Measurements from ENCODE around the gene ACSM3.
"Not testable (repeated sequence)": the region's sequence is repeated elsewhere in the genome, so short reads cannot be mapped to it uniquely, and the experiment has no call there.

Gene ACSM3

DNA sequence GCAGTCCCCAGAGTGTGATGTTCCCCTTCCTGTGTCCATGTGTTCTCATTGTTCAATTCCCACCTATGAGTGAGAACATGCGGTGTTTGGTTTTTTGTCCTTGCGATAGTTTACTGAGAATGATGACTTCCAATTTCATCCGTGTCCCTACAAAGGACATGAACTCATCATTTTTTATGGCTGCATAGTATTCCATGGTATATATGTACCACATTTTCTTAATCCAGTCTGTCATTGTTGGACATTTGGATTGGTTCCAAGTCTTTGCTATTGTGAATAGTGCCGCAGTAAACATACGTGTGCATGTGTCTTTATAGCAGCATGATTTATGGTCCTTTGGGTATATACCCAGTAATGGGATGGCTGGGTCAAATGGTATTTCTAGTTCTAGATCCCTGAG lies 8.0 kb upstream of the ACSM3 start:
- FAIRE-seq: not testable (repeated sequence)

DNA sequence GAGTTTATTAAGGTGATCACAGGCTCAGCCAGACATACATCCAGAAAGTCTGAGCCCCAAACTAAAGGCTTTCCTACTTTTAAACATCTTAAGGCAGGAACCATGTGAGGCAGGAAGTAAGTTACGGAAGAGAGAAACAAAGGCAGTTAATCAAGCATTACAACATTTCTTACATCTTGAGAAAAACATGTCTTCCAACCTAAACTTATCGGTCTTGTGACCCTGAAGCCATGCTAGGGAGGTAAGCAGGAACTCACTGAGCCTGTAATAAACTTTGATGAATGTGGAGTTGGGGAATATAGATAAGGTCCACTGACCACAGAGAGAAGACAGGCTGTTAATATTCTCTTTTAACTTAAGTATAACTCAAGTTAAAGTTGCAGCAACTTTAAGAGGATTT lies 3.5 kb upstream of the ACSM3 start:
- FAIRE-seq: no peak

DNA sequence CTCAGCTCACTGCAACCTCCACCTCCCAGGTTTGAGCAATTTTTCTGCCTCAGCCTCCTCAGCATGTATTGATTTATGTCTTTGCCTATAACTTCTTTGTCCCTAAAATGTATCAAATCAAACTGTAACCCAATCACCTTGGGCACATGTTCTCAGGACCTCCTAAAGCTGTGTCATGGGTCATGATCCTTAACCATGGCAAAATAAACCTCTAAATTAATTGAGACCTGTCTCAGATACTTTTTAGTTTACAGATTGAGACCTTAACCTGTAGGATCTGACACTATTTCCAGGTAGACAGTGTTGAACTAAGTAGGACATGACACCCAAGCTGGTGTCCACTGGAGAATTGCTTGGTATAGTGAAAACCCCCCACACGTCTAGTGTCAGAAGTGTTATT lies 2.6 kb upstream of the ACSM3 start:
- no peak for FAIRE-seq

DNA sequence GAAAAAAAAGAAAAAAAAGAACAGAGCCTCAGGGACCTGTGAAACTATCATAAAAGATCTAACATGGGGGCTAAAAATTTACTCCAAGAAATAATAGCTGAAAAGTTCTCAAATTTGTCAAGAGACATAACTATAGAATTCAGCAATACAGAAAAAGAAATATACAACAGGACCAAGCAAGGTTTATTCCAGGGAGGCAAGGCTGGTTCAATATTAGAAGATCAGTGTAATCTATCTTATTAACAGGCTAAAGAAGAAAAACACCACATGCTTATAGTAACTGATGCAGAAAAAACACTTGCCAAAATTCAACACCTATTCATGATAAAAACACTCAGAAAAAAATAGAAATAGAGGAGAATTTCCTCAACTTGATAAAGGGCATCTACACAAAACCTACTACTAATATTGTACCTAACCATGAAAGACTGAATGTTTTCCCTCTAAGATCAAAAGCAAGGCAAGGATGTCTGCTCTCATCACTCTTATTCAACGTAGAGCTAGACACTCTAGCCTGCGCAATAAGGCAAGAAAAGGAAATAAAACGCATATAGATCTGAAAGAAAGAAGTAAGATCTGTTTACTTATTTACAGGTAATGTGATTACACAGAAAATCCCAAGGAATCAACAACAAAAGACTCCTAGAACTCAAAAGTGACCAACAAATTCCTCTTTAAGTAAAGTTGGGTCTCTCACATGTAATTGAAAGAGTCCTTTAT lies 1.2 kb upstream of the ACSM3 start:
- FAIRE-seq: no peak

DNA sequence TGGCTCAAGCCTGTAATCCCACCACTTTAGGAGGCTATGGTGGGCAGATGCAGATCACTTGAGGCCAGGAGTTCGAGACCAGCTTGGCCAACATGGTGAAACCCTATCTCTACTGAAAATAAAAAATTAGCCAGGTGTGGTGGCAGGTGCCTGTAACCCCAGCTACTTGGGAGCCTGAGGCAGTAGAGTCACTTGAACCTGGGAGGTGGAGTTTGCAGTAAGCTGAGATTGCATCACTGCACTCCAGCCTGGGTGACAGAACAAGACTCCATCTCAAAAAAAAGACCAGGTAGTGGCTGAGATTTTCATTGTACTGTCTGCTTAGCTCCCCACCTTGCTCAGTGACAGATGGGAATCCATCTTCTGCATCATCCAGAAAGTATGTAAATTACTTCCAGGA lies 634 bp downstream of the ACSM3 start:
- not testable (repeated sequence) for FAIRE-seq

DNA sequence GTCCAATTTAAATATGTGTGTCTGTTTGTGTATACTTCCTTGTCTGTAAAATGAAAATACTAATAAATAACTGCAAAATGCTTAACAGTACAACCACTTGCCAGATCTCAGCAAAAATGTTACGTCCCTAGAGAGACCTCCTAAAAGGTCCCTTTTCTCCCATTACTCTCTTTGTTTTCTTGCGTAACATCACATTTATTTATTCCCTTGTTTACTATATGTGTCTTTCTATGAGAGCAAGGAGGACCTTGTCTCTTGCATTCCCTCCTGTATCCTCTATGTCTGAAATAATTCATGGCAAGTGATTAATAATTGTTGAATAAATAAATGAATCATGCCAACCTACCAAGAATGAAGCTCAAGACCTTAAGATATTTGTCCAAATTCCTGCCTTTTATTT lies 1.9 kb downstream of the ACSM3 start:
- FAIRE-seq: no peak

DNA sequence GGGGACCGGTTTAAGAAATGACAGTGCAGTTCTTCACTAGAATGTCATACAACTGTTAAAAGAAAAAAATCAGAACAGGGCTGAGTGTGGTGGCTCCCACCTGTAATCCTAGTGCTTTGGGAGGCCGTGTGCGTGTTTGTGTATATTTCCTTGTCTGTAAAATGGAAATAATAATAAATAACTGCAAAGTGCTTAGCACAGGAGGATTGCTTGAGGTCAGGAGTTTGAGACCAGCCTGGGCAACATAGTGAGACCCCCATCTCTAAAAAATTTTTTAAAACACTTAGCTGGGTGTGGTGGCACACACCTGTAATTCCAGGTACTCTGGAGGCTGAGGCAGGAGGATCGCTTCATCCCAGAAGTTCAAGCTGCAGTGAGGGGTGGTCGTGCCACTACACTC lies 2.5 kb downstream of the ACSM3 start:
- no peak for FAIRE-seq

DNA sequence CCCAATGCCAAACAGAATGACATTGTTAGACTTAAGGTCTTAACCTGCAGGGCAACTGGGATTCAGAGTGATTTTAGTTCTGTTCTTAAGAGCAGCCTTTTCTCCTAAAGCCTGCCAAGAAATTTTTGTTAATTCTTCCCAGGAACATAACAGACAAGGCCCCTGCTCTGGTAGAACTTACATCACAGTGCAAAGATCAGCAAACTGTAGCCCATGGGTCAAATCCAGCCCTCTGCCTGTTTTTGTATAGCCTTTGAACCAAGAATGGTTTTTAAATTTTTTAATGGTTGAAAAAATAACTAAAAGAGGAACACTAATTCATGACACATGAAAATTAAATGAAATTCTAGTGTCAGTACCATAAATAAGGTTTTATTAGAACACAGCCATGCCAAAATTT lies 3.8 kb downstream of the ACSM3 start:
- no peak for FAIRE-seq

DNA sequence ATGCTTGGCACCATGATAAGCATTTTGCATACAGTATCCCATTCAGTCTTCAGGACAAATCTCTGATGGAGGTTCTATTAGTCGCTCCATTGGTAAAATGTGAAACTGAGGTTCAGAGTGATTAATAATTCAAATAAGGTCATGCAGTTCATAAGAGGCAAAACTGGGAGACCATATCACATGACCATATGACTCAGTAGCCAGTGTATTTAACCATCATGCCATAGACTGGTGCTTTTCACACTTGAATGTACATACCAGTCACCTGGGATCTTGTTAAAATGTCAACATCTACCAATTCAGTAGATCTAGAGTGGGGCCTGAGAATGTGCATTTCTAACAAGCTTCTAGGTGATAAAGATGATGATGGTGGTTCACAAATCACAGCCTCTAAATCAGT lies 4.3 kb downstream of the ACSM3 start:
- no peak for FAIRE-seq

DNA sequence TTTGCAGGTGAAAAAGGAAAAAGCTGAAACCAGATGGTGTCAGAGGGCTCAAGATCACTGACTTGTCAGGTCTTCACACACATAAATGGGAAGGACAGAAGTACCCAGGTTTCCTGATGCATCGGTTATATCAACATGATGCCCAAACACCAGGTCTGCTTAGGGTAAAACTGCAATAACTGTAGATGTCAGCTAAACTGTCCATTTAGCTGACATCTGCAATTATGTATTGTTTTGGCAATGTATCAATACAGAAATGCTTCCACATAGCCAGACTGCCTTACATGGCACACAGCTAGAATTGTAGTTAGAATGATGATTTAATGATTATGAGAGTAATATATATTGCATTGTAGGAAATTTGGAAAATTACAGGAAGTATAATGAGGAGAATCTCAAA lies 5.0 kb downstream of the ACSM3 start:
- no peak for FAIRE-seq

DNA sequence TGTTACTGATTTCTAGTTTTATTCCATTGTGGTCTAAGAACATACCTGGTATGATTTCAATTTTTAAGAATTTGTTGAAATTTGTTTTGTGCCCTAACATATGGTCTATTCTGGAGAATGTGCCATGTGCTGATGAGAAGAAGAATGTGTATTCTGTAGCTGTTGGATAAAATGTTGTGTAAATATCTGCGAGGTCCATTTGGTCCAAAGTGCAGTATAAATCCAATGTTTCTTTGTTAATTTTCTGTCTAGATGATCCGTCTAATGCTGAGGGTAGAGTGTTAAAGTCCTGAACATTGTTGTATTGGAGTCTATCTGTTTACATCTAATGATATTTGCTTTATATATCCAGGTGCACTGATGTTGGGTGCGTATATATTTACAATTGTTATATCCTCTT lies 9.9 kb downstream of the ACSM3 start:
- no peak for FAIRE-seq

DNA sequence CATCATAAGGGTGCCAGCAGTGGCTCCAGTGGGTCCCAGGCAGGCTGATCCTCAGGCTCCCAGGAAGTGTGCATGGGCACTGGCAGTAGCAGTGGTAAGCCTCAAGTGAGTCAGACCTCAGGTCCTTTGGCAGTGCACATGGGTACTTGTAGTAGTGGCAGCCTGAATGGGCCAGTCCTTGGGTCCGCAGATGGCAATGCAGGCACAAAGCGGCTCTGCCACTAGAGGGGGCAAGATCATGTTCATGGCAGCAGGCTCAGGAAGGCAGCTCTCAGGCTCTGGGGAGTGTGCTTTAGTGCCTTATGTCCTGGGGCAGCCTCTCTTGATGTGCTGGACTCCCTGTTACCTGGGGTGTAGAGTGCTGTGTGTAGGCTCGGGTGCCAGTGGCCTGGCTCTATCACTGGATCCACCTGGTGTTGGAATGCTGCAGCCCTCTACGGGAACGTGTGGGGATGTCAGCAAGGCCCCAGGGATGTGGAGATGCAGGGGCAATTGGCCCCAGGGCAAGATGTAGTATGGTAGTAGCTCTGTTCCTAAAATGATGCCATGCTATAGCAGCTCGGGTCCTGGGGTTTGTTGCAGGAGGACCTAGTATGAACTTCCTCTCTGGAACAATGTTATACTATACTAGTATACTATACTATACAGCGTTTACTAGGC lies 11.0 kb downstream of the ACSM3 start:
- no peak for FAIRE-seq

DNA sequence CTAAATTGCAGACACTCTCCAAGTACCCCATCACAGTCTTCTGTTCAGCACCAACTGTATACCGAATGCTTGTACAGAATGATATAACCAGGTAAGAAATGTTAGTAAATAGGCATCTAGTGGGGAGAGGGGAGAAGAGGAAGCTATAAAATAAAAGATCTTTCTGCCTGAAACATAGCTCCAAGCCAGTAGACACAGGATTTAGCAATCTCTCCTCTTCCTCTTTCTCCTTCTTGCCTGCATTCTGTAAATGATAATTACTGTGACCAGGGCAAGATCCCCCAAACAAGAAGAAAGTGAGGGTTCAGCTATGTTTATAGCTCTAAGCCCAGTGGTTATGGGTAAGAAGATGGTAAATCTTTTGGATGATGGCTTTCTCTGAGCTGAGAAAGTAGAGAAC lies 17.9 kb downstream of the ACSM3 start:
- no peak for FAIRE-seq

DNA sequence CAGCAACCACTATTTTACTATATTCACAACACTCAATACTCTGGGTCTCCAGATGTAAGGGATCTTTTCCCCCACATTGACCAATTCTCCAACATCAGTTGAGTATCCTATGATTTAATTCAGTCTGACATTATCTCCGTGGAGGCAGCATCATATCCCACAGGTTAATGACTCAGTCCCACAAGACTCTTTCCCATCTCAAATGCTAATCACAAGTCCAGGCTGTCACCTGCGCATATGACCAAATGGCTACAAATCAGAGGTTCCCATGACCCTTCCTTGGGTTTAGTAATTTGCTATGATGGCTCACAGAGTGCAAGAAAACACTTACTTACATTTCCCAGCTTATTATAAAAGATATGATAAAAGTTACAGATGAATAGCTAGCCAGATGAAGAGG lies 18.7 kb downstream of the ACSM3 start:
- FAIRE-seq: no peak

DNA sequence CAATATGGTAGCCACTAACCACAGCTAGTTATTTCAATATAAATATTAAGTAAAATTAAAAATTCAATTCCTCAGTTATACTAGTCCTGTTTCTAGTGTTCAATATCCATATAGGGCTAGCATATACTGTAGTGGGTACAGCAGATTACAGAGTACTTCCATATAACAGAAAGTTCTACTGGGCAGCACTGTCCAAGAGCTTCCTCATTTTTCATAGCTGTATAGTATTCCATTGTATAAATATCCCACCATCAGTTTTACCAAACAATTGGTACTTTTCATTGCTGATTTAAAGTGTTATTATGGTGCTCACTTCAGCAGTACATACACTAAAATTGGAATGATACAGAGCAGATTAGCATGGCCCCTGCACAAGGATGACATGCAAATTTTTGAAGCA lies 20.4 kb downstream of the ACSM3 start:
- no peak for FAIRE-seq

DNA sequence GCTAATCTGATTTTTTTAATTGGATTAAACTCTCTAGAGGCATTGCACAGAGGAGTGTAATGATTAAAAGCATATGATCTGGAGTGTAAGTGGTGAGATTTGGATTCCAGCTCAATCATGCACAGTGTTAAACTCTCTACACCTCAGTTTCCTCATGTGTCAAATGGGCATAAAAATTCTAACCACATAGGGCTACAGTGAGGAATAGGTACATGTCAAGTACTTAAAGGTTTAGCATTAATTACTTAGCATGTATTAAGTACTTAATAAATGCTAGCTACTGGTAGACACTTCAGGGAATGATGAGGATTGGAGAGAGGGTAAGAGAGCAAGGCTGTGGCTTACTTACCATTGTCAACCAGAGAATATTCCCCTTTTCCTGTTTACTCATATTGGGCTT lies 25.3 kb downstream of the ACSM3 start:
- no peak for FAIRE-seq

DNA sequence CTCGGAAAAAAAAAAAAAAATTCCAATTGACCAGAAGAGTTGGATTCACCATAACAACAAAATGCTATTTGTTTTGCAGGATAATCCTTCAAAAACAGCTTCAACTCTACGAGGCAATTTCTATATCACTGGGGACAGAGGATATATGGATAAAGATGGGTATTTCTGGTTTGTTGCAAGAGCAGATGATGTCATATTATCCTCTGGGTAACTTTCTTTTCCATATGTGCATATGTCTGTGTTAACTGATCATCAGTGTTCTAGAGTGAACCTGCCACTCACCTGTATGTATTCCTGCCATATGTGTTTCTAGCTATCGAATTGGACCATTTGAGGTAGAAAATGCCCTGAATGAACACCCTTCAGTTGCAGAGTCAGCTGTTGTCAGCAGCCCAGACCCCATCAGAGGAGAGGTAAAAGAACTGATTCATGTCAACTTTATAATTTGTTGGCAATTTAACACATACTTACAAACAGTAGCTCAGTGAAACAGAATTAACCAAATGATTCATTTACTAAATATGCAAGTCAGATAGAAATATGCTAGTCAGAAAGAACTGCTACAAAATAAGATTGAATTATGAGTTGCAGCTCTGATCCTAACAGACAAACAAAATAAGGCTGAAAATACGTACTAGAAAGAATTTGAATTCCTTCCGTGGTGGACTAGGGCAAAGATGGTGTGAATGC lies 28.3 kb downstream of the ACSM3 start:
- no peak for FAIRE-seq

DNA sequence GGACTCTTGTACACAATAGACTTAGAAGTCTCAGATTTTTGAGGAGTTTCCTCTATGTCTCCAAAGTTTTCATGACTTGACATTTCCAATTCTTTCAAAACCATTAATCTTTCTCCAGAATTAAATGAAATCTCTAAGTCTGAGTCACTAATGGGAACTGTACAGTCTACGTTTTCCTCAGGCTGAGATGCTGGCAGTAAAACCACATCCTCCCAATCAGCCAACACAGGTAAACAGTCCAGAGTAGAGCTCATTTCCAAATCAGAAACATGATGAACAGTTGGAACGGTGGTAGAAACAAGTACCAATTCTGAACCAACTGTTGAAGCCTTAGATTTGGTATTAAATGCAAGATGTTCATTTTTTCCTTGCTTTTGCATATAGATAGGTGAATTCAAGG lies 34.5 kb downstream of the ACSM3 start:
- FAIRE-seq: no peak

DNA sequence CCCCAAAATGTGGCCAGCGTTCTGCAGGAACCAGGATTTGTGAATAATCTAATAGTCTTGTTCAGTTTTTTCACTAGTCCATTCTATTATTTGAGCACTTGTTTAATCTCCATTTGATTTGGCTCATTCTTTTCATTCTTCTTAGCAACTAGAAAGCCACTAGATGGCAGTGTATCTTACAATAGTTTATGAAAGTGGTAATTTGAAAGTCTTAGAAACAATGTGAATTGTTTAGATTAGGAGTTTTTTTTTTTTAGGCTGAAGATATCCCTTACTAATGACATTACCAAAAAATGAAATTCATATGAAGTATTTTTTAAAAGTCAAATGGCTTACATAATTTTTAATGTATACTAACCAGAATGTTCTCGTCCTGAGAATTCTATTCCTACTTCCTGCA lies 35.8 kb downstream of the ACSM3 start:
- peak; percentile 98 for FAIRE-seq

DNA sequence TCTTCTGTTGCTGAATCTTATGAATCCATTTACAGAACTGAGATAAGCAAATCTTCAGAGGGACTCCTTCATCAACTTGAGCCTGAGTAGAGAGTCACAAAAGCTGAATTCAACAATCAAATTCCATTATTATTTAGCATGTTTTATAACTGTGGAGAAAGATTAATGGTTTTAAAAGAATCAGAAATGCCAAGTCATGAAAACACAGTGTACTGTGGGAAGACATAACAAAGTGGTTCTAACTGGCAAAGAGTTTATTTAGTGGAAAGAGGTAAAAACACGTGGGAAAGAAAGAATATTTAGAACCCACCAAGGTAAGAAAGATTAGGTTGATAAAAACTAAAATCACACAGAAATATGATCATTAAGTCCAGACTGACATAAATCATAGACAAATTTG lies 37.5 kb downstream of the ACSM3 start:
- FAIRE-seq: no peak

DNA sequence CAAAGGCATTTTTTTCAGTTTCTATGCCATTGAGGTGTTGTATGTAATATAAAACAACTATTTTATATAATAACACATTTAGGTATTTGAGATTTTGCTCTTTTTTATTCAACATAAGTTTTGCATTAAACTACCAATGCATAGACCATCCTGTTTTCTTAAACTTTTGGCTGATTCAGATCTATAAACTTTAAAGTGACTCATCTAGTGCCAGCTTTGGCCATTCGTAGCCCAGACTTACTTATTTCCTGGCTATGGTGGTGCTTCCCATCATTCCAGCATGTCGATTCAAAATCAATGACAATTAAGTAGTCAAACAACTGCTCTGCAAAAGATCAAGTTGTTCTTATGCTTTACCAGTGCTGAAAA lies 39.4 kb downstream of the ACSM3 start:
- FAIRE-seq: no peak

DNA sequence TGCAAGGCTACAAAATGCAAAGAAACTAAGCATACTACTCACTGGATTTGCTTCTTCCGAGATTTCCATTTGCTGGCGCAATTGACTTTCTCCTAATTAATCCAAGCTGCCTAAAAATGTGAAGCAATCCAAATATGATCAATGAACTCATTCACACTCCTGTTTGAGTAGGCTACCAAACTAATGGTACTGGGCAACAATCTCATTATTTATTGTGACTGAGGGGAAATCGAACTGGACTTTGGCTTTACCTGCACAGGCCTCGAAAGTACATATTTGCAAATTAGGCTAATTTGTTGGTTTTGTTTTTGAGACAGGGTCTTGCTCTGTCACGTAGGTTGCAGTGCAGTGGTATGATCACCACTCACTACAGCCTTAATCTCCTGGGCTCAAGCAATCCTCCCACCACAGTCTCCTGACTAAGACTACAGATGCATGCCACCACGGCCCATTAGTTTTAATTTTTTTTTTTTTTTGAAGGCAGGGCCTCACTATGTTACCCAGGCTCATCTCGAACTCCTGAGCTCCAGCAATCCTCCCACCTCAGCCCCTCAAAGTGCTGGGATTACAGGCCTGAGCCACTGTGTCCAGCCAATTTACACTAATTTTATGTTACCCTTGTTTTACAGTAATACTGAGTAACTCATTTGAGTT lies 39.9 kb downstream of the ACSM3 start:
- FAIRE-seq: no peak

DNA sequence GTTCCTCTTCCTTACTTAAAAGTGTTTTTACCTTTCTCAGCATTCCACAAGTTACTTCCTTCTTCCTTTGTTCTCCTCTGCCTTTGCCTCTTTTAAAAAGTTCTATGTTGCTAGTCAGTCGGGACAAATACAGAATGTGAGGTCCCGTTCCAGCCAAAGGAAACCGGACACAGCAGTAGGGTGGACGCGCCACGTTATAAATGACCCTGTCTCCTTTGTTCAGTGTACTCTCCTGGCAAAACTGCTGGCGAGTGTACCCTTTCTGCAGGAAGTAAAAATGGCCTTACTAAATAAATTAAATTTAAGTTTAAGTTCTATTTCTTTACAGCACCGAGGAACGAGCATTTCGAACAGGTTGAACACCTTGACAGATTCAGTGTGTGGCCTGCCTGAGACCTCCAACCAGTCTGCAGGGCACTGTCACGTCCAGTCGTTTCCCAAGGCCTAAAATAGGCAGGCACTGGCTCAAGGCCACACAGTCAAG lies 41.9 kb downstream of the ACSM3 start:
- FAIRE-seq: not testable (repeated sequence)
